HG03103 (cell line): ENCODE measurements around the gene FLNA.

Source experiments
- ATAC-seq: cut with Tn5 transposase; IDR thresholded peaks from one replicate; pipeline ENCODE4 v1.9.1; 2021; ENCODE audit warnings: low read depth; ENCODE audit not compliant: unreplicated experiment

Gene FLNA

DNA sequence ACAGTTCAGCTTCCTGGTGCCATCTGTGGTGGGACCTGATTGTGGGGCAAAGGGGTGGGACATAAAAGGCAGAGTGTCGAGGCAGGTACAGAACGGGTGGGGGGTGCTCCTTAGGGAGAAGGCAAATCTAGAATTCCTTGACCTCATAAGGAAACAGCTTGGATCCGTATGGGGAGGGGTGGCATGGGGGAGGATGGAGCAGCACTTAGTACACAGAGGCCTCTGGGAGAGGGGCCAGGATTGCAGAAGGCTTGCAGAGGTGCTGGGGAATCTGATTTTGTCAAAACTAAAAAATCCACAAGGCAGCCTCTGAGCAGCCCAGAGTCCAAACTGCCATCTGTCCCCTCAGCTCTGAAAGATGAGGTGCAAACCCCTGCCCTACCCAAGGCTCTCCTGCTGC, 2.3 kb upstream of the FLNA start:
- no peak for ATAC-seq

DNA sequence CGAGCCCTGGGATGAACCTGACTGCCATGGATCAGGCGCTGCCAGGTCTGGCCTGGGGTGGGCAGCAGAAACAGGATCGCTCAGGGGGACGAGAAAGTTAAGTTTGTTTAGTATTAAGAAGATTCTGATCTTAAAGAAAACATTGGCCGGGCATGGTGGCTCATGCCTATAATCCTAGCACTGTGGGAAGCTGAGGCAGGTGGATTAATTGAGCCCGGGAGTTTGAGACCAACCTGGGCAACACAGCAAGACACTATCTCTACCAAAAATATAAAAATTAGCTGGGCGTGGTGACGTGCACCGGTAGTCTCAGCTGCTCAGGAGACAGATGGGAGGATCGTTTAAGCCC, 696 bp upstream of the FLNA start:
- no peak for ATAC-seq

DNA sequence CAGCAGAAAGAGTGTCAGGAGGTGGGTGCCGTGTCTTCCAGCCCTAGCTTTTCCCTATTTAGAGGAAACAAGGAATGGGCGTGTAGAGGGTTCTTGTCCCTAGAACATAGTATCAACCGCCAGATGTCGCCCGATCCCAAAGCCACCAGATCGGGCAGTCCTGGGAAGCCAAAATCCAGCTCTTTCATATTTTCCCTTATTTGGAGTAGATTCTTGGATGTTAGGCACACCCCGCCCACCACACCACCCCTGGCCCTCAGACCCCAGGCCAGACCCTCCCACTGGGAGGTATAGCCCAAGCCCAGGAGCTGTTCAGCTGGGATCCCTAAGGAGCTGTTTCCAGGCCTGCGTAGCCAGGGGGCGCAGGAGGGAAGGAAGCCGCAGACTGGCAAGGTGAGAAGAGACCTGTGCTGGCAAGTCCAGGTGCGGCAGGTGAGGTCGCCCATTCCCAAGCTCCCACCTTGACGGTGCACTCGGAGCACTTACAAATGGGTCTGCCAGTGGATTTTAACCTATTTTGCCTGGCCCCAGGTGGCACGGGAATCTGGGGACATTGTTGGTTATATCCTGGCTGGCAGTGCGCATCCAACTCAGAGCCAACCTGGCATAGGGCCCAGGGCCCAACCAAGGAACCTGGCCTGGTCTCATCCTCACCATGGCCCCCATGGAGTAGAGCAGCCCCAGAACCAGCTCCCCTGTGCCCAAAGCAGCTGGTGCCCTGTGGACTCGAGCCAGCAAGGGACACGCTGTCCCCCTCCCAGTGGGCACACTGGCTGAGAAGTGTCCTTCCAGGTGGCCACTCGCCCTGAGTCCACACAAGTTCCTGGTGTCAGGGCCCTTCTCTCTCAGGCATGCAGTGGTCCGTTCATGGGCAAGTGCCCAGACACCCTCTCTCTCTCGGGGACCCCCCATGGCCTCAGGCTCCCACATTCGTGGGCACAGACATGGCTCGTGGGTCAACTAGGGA, 811 bp downstream of the FLNA start:
- ATAC-seq = no peak

DNA sequence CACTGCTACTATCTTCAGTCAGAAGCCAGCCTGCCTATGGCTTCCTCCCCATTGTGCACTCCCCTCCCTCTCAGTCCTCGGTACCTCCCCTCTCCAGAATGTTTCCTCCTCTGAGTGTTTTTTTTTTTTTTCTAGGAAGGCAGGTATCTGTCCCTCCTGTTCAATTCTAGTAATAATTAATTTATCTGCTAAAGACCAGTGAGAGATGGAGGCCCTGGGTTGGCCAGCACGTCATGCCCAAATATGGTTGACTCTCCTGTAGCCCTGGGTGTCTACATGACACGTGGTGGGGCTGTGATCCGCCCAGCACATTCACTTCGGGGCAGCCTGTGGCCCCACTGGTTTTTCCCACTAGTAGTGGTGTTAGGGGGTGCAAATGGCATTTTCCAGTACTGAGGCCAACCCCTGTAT, 1.8 kb downstream of the FLNA start:
- ATAC-seq = no peak

DNA sequence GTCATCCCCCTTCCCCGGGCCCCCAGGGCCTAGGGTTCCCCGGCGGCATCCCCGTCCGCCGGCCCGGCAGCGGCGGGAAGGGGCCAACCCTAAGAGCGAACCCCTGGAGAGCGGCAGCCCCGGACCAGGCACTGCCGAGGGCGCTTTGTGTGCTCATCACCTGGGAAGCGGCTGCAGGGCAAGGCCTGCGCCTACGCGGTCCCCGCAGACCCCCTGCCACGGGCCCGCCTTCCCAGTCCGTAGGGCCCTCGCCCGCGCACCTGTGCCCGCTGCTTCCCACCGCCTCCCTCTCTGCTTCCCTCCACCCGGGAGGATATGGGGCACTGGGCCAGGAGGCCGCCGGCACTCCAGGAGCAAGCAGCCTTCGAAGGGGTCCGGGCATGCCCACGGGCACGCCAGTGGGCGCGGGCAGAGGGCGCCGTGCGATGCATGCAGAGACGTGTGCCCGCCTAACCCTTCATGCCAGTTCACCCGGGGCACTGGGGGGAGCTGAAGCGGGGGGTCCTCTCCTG, 2.6 kb downstream of the FLNA start:
- no peak for ATAC-seq

DNA sequence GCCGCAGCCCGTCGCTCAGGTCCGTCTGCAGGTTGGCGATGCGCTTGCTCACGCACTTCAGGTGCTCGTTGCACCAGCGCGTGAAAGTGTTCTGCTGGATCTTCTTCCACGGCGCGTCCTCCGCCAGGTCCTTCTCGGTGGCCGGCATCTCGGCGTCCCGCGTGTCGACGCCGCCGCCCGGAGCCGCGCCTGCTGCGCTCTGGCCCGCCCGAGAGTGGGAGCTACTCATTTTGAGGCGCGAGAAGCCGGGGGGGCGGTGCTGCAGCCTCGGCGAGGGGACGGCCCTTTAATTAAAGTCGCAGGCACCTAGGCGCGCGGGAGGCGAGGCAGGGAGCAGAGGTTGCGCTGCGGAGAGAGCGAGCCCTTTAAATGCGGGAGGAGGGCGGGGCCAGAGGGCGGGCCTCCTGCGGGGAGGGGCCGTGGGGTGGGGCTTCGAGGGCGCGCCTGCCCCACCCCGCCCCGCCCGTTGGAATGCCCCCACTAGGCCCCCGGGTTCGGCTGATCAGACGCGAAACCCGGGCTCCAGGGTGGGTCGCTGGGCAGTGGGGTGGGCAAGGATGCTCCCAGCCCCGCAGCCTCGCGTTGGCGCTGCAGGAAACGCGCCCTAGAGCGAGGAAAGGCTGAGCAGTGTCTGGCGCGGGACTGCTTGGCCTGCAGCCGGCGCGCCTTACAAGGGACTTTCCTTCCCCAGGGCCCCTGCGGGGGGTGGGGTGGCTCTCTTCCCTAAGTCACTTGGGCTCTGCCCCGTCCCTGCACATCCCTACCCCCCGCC, 3.2 kb downstream of the FLNA start:
- ATAC-seq = peak; percentile 49

DNA sequence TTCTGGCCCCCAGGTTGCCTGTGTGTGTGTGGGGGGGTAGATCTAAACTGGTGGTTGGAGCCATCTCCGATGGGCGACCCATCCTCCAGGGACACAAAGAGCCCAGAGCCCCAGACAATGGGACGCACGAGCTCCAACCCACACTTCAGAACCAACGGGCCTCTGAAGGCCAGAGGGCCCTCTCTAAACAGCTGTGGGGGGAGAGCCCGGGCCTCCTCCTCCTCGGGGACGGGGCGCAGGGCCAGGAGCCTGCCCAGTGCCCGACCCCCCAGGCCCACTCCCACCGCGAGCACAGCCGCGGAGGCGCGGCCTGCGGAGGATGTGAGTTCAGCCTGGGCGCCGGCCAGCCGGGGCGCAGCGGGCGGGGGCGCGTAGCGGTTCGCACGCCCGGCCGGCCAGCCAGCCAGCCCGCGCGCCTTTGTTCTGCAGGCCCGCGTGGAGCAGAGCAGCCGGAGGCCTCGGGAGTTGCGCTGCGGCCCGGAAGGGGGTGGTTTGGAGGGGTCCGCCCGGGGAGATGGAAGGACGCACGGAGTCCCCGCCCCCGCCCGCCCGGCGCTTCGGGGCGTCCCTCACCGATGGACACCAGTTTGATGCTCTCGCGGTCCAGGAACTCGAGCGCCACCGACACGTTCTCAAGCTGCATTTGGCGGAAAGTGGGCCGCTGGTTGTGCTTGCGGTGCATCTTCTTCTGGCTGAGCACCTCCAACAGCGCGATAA, 4.0 kb downstream of the FLNA start:
- no peak for ATAC-seq

DNA sequence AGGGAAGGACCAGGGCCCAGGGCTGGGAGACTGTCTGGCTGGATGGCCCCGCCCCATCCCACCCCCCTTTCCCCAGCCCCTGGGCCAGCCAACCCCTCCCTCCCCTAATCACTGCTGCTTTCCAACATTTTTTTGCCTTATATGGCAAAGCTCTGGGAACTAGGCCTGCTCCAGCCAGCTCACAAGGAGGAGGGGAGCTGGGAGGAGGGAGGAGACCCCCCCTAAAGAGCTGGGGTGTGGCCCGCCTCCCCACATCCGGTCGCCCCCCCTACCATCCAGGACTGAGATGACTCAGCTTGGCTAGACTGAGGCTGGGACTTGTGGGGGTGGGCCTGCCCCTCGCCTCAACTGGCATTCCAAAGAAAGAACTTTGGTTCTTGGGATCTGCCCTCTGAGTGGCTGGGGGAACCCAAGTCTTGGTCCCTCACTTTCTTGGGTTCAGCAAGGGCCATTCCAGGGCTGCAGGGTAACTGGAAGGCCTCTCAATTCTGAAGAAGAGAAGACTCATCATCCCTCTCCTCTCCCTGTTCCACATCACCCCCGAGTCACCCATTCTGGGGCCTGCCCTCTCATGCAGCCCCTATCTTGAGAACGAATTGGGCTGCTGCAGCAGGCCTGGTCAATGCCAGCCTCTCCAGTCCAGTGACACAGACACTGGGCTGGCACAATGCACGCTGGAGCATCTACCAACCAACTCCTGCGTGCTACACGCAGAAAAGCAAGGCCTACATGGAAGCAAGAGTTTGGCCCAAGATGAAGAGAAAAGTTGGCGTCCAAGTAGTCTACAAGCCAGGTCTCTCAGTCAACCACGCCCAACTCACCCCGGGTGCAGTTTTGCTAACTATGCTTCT, 4.8 kb downstream of the FLNA start:
- no peak for ATAC-seq

DNA sequence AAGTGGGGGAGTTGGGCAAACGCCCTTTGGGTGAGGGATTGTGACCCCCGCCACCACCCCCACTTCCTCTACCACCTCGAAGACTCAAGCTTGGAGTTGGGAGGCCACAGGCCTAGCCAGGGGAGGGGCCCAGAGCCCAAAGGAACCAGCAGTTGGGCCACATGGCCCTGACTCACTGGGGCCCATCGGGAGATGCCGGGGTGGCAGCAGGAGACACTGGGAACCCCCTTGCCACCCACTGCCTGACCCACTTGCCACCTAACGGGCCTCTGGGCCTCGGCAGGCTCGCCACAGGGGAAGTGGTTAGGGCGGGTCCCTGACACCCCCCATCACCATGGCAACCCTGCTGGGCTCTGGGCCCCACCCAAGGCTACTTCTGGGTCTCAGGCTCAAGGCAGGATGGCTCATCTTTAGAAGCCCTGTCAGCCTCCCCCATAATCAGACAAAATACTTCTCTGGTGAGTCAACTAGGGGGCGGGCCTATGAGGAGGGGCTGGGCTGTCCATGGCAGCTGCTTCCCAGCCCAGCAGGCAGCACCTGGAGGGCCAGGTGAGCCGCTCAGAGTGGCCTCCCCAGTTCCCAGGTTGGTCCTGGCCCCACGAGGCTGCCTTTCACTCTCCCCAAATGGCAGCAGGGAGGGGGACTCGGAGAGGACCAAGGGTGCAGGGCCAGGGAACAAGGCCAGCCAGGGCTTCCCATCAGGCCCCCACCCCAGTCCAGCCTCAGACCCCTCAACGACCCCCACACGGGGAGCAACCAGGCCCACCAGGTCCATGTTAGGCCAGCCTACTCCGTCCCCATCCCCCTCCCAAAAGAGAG, 5.6 kb downstream of the FLNA start:
- no peak for ATAC-seq

DNA sequence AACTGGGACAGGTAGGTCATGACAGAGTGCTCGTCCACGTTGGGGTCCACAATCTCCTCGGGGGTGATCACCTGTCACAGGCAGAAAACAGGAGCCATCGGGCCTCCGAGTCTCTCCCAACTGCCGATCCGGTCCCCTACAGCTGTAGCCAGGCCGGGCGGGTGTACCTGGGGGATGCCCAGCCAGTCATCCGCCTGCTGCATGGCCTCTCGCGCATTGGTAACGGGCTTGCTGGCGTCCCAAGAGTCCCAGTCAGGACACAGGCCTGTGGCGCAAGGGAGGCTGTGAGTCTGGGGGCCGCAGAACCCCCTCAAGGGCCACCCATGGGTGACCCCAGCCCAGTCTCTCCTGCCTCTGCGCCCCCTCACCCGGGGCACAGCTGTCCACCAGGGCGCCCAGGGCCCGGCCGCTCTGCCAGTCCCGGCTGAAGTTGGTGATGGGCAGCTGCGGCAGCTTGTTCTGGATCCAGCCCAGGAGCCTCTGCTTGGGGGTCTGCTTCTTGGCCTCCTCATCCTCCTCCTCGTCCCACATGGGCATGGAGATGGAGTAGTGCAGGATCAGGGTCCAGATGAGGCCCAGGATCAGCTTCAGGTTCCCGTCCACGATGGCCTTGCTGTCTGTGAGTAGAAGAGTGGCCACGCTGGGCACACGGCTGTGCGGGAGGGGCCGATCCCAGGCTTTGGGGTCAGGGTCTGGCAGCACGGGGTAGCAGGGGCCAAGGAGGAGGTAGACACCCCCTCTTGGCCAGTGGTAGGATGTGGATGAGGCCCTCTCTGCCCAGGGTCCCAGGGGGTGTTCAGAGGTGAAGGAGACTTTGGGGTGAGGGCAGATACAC, 6.7 kb downstream of the FLNA start:
- no peak for ATAC-seq

DNA sequence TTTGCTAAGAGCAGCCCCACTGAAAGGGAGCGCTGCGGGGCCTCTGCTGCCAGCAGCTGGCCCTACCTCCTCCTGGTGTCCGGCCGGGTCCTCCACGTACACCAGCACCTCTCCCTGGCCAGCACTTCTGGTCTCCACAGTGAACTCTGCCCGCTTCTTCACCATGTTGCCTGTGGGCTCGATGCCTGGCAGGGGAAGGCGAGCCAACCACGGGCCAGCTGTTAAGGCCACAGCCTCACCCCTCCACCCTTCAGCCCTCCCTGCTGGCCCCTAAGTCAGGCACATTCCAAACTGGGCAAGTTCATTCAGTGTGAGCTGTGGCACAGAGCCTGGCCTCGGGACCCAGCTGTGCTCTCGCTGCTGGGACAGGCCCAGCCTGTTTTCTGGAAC, 7.8 kb downstream of the FLNA start:
- ATAC-seq = no peak

DNA sequence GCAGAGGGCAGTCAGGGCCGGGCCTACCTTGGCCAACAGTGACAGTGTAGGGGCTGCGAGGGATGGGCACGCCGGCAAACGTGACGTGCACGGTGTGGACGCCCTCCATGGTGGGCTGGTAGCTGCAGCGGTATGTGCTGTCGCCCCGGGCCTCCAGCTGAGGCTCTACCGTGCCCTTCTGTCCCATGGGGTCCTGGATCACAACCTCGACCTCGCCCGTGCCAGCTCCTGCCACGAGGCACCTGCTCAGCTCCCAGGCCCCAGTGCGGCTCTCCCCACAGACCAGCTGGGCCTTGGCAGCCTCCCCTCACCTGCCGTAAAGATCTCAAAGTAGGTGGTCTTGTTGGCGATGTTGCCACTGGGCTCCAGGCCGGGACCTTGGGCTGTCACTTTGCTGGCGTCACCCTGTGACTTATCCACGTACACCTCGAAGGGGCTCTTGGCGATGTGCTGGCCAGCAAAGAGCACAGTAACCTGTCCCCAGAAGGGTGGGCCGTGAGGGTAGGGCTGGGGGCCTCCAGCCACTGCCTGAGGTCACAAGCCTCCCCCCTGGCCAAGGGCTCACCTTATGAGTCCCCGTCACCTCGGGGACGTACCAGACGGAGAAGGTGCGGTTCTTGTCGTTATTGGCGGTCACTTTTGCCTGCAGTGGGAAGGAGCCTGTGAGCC, 8.3 kb downstream of the FLNA start:
- no peak for ATAC-seq

DNA sequence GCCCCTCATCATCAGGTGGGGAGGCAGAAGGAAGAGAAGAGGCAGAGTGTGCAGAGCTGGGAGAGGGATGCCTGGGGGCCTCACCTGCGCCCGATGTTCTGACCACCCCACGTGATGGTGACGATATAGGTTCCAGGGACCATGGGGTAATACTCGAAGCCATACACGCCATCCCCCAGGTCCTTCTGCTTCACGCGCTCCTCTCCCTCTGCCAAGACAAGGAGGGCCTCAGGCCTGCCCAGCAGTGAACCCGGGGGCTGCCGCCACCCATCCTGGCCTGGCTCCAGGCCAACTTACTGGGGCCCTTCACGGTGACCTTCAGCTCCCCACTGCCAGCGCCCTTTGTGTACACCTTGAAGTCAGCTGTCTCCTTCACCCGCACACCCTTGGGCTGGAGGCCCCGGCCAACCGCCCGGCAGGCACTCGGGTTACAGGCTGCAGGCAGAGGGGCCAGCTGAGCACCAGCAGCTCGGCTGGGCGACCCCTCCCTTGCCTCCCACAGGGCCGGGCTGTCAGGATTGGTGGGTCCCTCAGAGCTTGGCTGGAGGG, 9.3 kb downstream of the FLNA start:
- ATAC-seq = no peak

DNA sequence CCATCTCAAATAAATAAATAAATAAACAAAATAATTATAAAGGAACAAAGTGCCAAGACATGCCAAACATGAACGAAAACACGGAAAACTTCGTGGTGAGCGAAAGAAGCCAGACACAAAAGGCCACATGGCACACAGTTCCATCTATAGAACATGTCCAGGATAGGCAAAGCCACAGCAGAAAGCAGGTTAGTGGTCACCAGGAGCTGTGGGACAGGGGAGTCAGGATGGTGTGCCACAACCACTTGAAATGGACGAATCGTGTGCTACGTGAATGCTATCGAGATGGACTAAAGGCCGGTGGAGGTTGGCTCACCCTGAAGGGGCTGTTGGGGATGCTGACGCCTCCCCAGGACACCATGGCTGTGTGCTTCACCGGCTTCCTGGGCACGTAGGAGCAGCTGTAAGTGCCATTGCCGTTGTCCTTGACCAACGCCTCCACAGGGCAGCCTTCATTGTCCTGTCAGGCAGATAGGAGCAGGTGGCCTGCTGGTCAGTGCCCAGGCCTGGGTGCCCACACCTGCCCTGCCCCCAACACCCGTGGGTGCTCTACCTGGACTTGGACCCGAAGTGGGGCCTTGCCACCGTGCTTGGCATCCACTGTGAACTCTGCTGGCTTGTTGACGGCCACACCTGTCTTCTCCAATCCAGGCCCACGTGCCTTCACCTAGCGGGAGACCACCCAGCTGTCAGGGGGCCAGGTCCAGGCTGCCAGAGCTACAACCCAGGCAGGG, 10.6 kb downstream of the FLNA start:
- no peak for ATAC-seq

DNA sequence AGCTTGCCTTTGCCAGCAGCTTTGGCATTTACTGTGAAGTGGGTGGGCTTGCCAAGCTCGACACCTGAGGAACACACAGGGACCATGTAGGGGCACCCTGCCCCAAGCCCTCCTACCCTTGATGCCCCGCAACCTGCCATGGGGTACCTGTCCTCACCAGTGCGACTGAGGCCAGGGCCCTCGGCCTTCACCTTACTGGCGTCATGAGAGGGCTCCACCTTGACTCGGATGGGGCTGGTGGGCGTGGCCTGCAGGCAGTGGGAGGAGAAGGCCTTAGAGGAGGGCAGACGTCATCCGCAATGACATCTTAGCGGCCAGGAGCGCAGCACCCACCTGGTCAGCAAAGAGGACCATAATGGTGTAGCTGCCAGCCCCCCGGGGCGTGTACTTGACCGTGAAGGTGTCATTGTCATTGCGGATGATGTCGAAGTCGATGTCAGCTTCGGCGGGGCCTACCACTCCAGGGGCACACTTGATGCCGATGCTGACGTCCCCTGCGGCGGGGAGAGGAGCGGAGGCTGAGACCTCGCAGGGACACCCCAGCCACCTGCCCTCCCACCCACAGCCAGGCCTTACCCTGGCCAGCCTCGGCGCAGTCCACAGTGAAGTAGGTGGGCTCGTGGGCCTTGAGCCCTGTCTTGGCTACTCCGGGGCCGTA, 12.2 kb downstream of the FLNA start:
- no peak for ATAC-seq

DNA sequence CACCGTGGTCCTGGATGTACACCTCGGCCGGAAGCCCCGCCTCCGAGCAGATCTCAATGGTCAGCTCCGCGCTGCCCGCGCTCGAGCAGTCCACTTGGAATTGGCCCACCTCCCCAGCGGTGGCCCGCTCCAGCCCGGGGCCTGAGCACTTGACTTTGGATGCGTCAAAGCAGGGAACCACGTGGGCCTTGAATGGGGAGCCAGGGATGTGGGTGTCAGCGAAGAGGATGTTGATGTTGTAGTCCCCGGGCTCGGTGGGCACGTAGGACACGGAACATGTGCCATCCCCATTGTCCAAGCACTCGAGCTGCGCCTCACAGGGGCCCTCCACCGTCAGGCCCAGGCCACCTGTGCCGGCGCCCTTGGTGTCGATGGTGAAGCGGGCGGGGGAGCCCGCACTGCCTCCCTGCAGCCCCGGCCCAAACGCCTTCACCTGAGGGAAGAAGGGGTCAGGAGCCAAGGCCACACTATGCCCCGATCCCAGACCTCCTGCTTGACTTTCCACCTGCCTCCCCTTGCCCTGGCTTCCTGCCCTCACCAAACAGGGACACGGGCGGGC, 14.2 kb downstream of the FLNA start:
- no peak for ATAC-seq
